HepG2 (cell line): ENCODE data around the gene SCN9A. TPM values are rescaled to one million over a fixed set of nuclear protein-coding genes. Genes with fewer than 3 reads are reported as not detected.

Experiments used
- CHCHD3 ChIP-seq: sonication (generic); formaldehyde crosslinking; IDR thresholded peaks from 2 replicates; pipeline ENCODE4 v1.8.0; 2022; ENCODE audit warnings: mild to moderate bottlenecking, missing genetic modification reagents, moderate library complexity
- DR1 ChIP-seq: sonication (generic); formaldehyde crosslinking; IDR thresholded peaks from 2 replicates; pipeline ENCODE4 v1.8.0; 2021; ENCODE audit warnings: mild to moderate bottlenecking, missing genetic modification reagents, inconsistent platforms
- ESRRA ChIP-seq: sonication (generic); formaldehyde crosslinking; IDR thresholded peaks from 2 replicates; pipeline ENCODE4 v1.5.1; 2020; ENCODE audit warnings: mild to moderate bottlenecking, low read depth, missing genetic modification reagents
- KMT2A ChIP-seq: sonication (generic); formaldehyde crosslinking; IDR thresholded peaks from 2 replicates; pipeline ENCODE4 v1.4.0; 2020; ENCODE audit warnings: missing genetic modification reagents
- MAFG ChIP-seq: sonication (generic); formaldehyde crosslinking; IDR thresholded peaks from 2 replicates; pipeline ENCODE4 v1.5.1; 2020; ENCODE audit warnings: mild to moderate bottlenecking, missing genetic modification reagents
- TAF1 ChIP-seq: sonication (generic); formaldehyde crosslinking; IDR thresholded peaks from 2 replicates; pipeline ENCODE4 v1.4.0; 2020; ENCODE audit warnings: missing genetic modification reagents
- ZNF597 ChIP-seq: sonication (generic); formaldehyde crosslinking; IDR thresholded peaks from 2 replicates; pipeline ENCODE4 v1.5.0; 2020; ENCODE audit warnings: missing genetic modification reagents
- ZNF687 ChIP-seq: sonication (generic); formaldehyde crosslinking; IDR thresholded peaks from 2 replicates; pipeline ENCODE4 v1.5.1; 2020; ENCODE audit warnings: mild to moderate bottlenecking, missing genetic modification reagents, moderate library complexity
- ZNF770 ChIP-seq: sonication (generic); formaldehyde crosslinking; IDR thresholded peaks from 2 replicates; pipeline ENCODE4 v1.5.0; 2020; ENCODE audit warnings: mild to moderate bottlenecking, missing genetic modification reagents
- ZNF792 ChIP-seq: IDR thresholded peaks from 2 replicates; pipeline ENCODE4 v1.6.1; 2016
- polyA plus RNA-seq, 8 experiments: library from polyadenylated mRNA; depleted of rRNA in 3 of 8; stranded (reverse) in 7 of 8; unstranded in 1 of 8; fragments of >200 nt; fragmentation: Illumina TruSeq in 4 of 8; extraction: Trizol in 4 of 8; gene quantifications; 2 replicates each; pipeline versions ENCODE4 v1.2.1 to v1.2.3, GENCODE V29; 2011 to 2016; ENCODE audit warnings: low read depth in 4 of 8, missing spikeins in 1 of 8, mixed read lengths in 1 of 8; ENCODE audit not compliant: insufficient read depth in 1 of 8
- total RNA-seq, 5 experiments: library from RNA; depleted of rRNA; stranded (reverse); fragments of >200 nt; fragmentation: Illumina TruSeq; extraction: Trizol; gene quantifications; 2 replicates each; pipeline ENCODE4 v1.2.3, GENCODE V29; 2016; ENCODE audit warnings: low read depth in 1 of 5
- TF ChIP-seq, protein P1 (sequence below): sonication (generic); formaldehyde crosslinking; IDR thresholded peaks from 2 replicates; pipeline ENCODE4 v1.5.0; 2020; ENCODE audit warnings: missing genetic modification reagents
- TF ChIP-seq, protein P2 (sequence below): sonication (generic); formaldehyde crosslinking; IDR thresholded peaks from 2 replicates; pipeline ENCODE4 v1.4.0; 2020; ENCODE audit warnings: missing genetic modification reagents, borderline replicate concordance
- TF ChIP-seq, protein P3 (sequence below): IDR thresholded peaks from 2 replicates; pipeline ENCODE4 v1.6.1; 2016; ENCODE audit warnings: missing biosample characterization, missing genetic modification reagents, low read depth

SCN9A gene
- total and polyA plus RNA-seq, 2 of the 13 experiments (the other 11 are each of a cell fraction or from before 2014, with no cell fraction given), result 15.3 to 24.3 TPM

GRCh38 chr2:166418853-166419615, 43.3 kb upstream of the SCN9A start (continued):
- TF ChIP-seq ZNF770 (CRISPR knock-in tag), result no peak
- TF ChIP-seq, protein P1, sequence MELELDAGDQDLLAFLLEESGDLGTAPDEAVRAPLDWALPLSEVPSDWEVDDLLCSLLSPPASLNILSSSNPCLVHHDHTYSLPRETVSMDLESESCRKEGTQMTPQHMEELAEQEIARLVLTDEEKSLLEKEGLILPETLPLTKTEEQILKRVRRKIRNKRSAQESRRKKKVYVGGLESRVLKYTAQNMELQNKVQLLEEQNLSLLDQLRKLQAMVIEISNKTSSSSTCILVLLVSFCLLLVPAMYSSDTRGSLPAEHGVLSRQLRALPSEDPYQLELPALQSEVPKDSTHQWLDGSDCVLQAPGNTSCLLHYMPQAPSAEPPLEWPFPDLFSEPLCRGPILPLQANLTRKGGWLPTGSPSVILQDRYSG (CRISPR knock-in tag), result no peak
- no peak for TF ChIP-seq ZNF687 (CRISPR knock-in tag)
- TF ChIP-seq TAF1 (CRISPR knock-in tag), result no peak
- no peak for TF ChIP-seq KMT2A
- TF ChIP-seq, protein P2, sequence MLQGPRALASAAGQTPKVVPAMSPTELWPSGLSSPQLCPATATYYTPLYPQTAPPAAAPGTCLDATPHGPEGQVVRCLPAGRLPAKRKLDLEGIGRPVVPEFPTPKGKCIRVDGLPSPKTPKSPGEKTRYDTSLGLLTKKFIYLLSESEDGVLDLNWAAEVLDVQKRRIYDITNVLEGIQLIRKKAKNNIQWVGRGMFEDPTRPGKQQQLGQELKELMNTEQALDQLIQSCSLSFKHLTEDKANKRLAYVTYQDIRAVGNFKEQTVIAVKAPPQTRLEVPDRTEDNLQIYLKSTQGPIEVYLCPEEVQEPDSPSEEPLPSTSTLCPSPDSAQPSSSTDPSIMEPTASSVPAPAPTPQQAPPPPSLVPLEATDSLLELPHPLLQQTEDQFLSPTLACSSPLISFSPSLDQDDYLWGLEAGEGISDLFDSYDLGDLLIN (CRISPR knock-in tag), result no peak
- TF ChIP-seq ESRRA (CRISPR knock-in tag), result no peak
- TF ChIP-seq, protein P3, sequence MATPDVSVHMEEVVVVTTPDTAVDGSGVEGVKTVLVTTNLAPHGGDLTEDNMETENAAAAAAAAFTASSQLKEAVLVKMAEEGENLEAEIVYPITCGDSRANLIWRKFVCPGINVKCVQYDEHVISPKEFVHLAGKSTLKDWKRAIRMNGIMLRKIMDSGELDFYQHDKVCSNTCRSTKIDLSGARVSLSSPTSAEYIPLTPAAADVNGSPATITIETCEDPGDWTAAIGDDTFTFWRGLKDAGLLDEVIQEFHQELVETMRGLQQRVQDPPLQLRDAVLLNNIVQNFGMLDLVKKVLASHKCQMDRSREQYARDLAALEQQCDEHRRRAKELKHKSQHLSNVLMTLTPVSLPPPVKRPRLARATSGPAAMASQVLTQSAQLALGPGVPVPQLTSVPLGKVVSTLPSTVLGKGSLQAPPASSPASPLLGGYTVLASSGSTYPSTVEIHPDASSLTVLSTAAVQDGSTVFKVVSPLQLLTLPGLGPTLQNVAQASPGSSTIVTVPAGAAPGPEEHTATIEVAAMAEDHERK, result no peak
- TF ChIP-seq ZNF792, result no peak
- TF ChIP-seq DR1 (CRISPR knock-in tag), result no peak
- TF ChIP-seq MAFG (CRISPR knock-in tag), result no peak
- TF ChIP-seq ZNF597, result no peak
- no peak for TF ChIP-seq CHCHD3
